ENCODE data around the gene GALM.
"Not testable (repeated sequence)": the region's sequence is repeated elsewhere in the genome, so short reads cannot be mapped to it uniquely, and the experiment has no call there.

GALM gene

DNA sequence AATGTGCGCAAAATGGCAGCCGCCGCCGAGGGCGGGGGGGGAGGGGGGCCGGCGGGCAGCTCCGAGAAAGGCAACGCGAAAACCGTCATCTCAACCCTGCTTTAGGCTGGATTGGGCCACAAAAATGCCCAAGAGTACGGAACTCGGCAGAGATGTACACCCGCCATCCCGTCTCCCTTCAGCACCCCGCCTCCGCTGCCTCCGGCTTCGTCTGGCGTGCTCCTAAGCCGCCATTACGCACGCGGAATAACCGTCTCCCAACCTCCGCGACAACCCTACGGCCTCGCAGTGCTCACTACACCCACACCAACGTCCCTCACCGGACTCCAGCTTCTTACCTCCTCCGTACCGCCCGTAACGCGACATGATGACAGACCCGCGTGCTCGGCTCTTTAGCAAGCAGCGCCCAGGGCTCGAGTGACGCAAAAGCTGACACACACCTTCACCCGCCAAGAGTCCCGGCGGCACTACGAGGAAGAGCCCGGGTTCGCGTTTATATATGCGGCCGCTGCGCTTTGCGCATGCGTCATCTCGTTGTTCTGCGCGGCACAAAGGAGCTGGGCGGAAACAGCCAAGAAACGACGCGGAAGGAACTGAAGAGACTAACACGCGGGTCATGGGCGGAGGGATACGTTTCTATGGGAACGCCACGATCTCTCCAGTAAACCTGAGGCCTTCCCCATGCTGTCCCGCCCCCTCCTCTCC is 85.1 kb downstream of the GALM start, which contains the start of gene SRSF7:
Gene SRSF7 (minus strand): TSS at position 471 of the 705 bp plus-strand sequence. CDS start 105 bp downstream, at position 366.
- DNase-seq (ENCODE audit: low spot score): peak; percentile 98
- TF ChIP-seq, protein P1, sequence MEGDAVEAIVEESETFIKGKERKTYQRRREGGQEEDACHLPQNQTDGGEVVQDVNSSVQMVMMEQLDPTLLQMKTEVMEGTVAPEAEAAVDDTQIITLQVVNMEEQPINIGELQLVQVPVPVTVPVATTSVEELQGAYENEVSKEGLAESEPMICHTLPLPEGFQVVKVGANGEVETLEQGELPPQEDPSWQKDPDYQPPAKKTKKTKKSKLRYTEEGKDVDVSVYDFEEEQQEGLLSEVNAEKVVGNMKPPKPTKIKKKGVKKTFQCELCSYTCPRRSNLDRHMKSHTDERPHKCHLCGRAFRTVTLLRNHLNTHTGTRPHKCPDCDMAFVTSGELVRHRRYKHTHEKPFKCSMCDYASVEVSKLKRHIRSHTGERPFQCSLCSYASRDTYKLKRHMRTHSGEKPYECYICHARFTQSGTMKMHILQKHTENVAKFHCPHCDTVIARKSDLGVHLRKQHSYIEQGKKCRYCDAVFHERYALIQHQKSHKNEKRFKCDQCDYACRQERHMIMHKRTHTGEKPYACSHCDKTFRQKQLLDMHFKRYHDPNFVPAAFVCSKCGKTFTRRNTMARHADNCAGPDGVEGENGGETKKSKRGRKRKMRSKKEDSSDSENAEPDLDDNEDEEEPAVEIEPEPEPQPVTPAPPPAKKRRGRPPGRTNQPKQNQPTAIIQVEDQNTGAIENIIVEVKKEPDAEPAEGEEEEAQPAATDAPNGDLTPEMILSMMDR (IDR thresholded peaks at IDR 0.05; ENCODE audit: extremely low read depth, missing control alignments): no peak

DNA sequence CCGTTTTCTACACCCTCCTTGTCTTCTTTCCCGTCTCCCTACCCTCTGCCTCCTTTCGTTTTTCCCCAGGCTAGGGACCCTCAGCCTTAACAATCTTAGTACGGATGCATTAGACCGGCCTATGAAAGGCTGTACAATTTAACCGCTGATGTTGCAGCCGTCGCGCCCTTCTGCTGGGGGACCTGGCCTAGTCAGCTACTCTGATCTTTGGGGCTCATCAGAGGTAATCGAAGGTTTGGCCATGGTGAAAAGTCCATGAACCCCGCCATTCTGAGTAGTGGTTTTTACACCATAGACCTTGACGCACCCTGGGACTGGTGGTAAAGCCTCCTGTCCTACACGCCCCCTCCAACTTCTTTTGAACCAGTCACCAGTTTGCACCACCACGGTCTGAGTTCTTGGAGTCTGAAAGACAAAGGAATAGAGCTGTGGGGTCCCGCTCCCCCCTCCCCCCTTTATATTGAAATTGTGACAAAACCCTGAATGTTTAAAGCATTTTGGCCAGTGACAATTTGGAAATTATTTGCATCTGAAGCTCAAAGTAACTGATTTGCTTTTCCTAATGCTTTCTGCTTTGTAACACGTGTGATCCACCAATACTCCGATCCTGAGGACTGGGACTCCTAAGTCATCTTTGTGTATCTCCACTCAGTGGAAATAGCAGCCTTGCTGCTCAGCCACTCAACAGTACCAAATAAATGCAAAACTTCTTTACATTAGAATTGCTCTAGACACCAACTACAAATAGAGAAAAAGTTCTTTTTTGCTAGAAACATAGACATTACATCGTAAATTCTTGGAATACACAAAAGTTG is 85.9 kb downstream of the GALM start:
- TF ChIP-seq, protein P1 (IDR thresholded peaks at IDR 0.05; ENCODE audit: extremely low read depth, missing control alignments): no peak
- DNase-seq (ENCODE audit: low spot score): no peak

DNA sequence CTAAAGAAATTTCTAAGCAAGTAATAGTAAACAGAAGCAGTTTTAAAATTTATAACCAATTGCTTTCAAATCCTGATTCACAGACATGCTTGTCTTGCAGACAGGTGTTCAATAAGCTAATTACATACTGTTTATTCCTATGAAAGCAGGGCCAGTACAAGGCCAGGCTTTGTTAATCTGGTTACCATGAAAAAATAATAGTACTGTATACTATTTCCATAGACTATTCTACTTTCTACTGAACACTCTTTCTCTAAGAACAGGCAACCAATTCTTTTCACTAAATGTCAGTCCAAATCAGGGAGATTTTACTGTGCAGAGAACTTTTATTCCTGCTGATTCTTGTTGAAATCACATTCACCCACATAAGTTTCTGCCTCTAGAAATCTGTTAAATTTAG is 88.1 kb downstream of the GALM start:
- TF ChIP-seq, protein P1 (IDR thresholded peaks at IDR 0.05; ENCODE audit: extremely low read depth, missing control alignments): no peak
- DNase-seq (ENCODE audit: low spot score): no peak

DNA sequence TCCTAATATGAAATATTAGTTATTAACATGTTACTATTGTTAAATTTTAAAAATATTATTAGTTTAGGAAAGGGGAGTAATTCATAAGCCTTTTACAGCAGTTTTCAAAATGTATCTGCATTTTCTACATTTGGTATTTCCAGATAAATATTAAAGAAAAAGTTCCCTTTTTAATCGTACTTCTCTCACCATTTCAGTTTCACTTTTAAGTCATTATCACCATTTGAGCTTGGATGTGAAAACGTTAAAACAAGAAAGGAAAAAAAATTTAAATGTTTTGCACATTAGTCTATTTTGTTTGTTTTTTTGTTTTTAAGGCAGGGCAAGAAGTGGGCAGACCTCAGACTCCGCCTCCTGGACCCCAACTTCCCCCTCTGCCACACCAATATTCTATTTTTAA is 88.6 kb downstream of the GALM start:
- TF ChIP-seq, protein P1 (IDR thresholded peaks at IDR 0.05; ENCODE audit: extremely low read depth, missing control alignments): no peak
- DNase-seq (ENCODE audit: low spot score): peak; percentile 47

DNA sequence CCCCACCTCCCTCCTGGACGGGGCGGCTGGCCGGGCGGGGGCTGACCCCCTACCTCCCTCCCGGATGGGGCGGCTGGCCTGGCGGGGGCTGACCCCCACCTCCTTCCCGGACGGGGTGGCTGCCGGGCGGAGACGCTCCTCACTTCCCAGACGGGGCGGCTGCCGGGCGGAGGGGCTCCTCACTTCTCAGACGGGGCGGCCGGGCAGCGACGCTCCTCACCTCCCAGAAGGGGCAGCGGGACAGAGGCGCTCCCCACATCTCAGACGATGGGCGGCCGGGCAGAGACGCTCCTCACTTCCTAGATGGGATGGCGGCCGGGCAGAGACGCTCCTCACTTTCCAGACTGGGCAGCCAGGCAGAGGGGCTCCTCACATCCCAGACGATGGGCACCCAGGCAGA is 90.0 kb downstream of the GALM start:
- not testable (repeated sequence) for DNase-seq (ENCODE audit: low spot score)

DNA sequence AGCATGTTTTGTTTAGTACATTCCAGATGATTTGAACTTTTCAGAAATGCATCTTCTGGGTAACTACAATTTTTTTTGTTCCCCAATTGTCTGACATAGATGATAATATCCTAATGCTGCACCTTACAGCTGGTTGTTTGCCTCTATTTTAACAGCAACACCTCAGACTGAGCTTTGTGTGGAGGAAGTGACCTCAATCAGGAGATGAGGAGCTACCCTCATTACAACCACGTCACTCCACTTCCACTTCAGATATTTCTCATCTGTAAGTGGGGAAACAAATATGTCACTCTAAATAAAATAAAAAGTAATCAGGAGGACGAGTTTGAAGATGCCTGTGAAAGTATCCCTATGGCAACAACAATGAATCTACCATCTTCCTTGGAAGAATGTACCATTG is 97.3 kb downstream of the GALM start:
- peak; percentile 34 for DNase-seq (ENCODE audit: low spot score)
- TF ChIP-seq, protein P1 (IDR thresholded peaks at IDR 0.05; ENCODE audit: extremely low read depth, missing control alignments): no peak

DNA sequence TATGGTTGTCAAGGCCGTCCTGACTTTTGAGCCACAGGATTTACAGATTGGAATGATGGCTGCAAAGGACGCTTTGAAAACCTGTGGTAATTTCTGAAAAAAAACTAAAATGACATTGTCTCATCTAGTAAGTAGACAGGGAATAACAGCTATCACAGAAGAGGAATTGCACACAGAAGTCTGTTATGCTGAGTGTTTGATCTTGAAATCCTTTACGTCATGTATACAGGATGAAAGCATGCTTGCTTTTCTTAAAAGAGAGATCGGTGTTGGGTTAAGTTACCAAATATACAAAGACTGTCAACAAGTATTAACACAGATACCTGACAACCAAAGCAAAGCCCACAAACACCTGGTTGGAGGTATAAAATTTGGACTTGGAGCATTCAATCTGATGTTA is 97.8 kb downstream of the GALM start:
- TF ChIP-seq, protein P1 (IDR thresholded peaks at IDR 0.05; ENCODE audit: extremely low read depth, missing control alignments): no peak
- no peak for DNase-seq (ENCODE audit: low spot score)
